Sigmoid colon (tissue), 7 donors: ENCODE results near the gene KDR. TPM values are rescaled to one million over a fixed set of nuclear protein-coding genes. Genes with fewer than 3 reads are reported as not detected.

Source experiments
- DNase-seq: peaks from one replicate; pipeline ENCODE4 v3.0.0-alpha.2; 2019
- H3K27ac ChIP-seq, 4 donors: fragments of 200-600 bp; sonication (generic); one replicate each; pipeline ENCODE4 v1.5.1; 2016 to 2019; ENCODE audit warnings: mild to moderate bottlenecking in 1 of 4
- H3K27me3 ChIP-seq, 3 donors: fragments of 200-600 bp; sonication (generic); one replicate each; pipeline ENCODE4 v1.5.1; 2019; ENCODE audit warnings: mild to moderate bottlenecking in 1 of 3
- H3K36me3 ChIP-seq, 4 donors: fragments of 200-600 bp; sonication (generic); one replicate each; pipeline ENCODE4 v1.5.1; 2016 to 2019
- H3K4me1 ChIP-seq, 4 donors: fragments of 200-600 bp; sonication (generic); one replicate each; pipeline ENCODE4 v1.5.1; 2017 to 2019
- H3K4me3 ChIP-seq, 4 donors: fragments of 200-600 bp; sonication (generic); one replicate each; pipeline ENCODE4 v1.5.1; 2017 to 2019; ENCODE audit warnings: mild to moderate bottlenecking in 2 of 4, moderate library complexity in 1 of 4
- H3K9me3 ChIP-seq, 4 donors: fragments of 200-600 bp in 3 of 4; sonication (generic) in 3 of 4; one replicate each; pipeline versions ENCODE4 v1.5.1 to v1.6.1; 2013 to 2019
- EP300 ChIP-seq, 4 donors: sonication (generic); formaldehyde crosslinking; IDR thresholded peaks; one replicate each; pipeline ENCODE4 v1.6.1; 2017; ENCODE audit warnings: antibody characterized with exemption in 4 of 4
- POLR2A ChIP-seq, 2 donors: fragments of 450-650 bp; IDR thresholded peaks; one replicate each; pipeline ENCODE4 v1.6.1; 2016; ENCODE audit warnings: antibody characterized with exemption in 2 of 2, mild to moderate bottlenecking in 2 of 2, moderate library complexity in 2 of 2
- POLR2AphosphoS5 ChIP-seq, 4 donors: sonication (generic); formaldehyde crosslinking; IDR thresholded peaks; one replicate each; pipeline ENCODE4 v1.6.1; 2017; ENCODE audit warnings: antibody characterized with exemption in 4 of 4
- WGBS, 2 donors: extraction: QIAGEN DNeasy Blood & Tissue Kit; methylation state at CpG; one replicate each; pipeline ENCODE4 v1.1.7; 2013; 5-methylcytosine and 5-hydroxymethylcytosine counted together
- intact Hi-C: fragments of 100-400 bp; cut with DNase I; formaldehyde crosslinking; loops from one replicate; pipeline ENCODE4 v1.15.1; 2023
- polyA plus RNA-seq, 3 donors: library from polyadenylated mRNA; stranded (reverse); fragments of 200-250 nt; gene quantifications; one replicate each; pipeline ENCODE4 v1.2.3, GENCODE V29; 2013
- total RNA-seq, 4 donors: library from RNA; depleted of rRNA; stranded (reverse); fragments of >200 nt; gene quantifications; one replicate each; pipeline ENCODE4 v1.1.0, GENCODE V29; 2016
- TF ChIP-seq, protein P1 (sequence below), 4 experiments: fragments of 450-650 bp in 3 of 4; fragments of 200-600 bp in 1 of 4; IDR thresholded peaks; one replicate each; pipeline ENCODE4 v1.5.1; 2016 to 2019; ENCODE audit warnings: antibody characterized with exemption in 4 of 4, mild to moderate bottlenecking in 3 of 4, moderate library complexity in 2 of 4
- donor health status: healthy with polysubstance abuse.
- donor health status: Bipolar disorder and iron deficiency.
- donor health status: healthy.

The KDR gene
- total and polyA plus RNA-seq, 7 donors = 0.69 to 14.2 (median 9.9) TPM

DNA sequence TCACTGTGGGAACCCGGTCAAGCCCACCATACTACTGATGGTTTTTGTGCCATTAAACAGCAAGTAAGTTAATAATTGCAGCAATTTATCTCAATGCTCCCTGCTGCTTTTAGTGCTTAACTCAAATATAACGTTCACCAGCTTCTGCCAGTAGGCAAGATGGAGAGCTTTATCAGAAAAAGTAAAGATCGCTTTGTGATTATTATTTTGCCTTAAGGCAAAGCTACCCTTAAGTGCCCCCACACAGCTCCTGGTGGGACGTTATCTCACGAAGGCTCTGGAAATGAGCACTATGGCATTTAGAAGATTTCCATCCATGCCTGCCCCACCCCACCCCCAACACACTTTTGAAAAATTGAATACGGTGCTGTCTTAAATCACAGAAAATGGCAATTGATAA, 59.4 kb downstream of the KDR start:
- intact Hi-C loops = no loop called here
- TF ChIP-seq EP300 (IDR thresholded peaks at IDR 0.05) = no peak
- Histone ChIP-seq H3K4me1 (no peaks in the 10 kb centered on the region), H3K4me3 (no peak overlapping the region), H3K9me3 (peaks cover 0 to 3% (median 0%) of the 10 kb centered on the region in 4 donors), H3K27me3 (no peaks in the 10 kb centered on the region), H3K36me3 (no peaks in the 10 kb centered on the region), H3K27ac (no peak overlapping the region)
- WGBS, 2 donors = 84 to 88% methylated on average over 6 of the region's 6 CpGs
- no peak for DNase-seq

DNA sequence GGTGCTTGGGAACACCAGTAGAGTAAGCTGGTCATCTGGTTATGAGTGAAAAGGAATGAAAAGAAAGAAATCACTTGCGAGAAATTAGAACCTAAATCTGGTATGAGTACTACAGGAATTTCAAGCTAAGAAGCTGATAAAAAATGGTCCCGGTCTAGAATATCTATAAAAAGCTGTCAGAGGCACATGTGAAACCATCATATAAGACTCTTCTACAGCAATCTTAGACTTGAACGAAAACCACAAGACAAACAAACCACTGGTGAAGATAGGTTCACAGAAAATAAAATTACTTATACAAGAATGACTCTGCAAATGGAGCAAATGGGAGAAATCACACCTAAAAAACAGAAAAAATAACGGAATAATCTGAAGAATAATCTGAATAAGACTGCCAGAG, 69.9 kb downstream of the KDR start:
- DNase-seq = no peak
- no peak overlapping the region for H3K4me3 ChIP-seq
- intact Hi-C loops = no loop called here
- no peak overlapping the region for H3K27ac ChIP-seq
- WGBS, 2 donors = 78 to 85% methylated on average over 4 of the region's 4 CpGs
- no peaks in the 10 kb centered on the region for H3K4me1 ChIP-seq
- H3K36me3 ChIP-seq = no peaks in the 10 kb centered on the region
- H3K9me3 ChIP-seq = peaks cover 0 to 2% (median 0%) of the 10 kb centered on the region in 4 donors
- TF ChIP-seq EP300 (IDR thresholded peaks at IDR 0.05) (no peak), POLR2A (IDR thresholded peaks at IDR 0.05) (no peak), POLR2AphosphoS5 (IDR thresholded peaks at IDR 0.05) (no peak)
- TF ChIP-seq, protein P1, sequence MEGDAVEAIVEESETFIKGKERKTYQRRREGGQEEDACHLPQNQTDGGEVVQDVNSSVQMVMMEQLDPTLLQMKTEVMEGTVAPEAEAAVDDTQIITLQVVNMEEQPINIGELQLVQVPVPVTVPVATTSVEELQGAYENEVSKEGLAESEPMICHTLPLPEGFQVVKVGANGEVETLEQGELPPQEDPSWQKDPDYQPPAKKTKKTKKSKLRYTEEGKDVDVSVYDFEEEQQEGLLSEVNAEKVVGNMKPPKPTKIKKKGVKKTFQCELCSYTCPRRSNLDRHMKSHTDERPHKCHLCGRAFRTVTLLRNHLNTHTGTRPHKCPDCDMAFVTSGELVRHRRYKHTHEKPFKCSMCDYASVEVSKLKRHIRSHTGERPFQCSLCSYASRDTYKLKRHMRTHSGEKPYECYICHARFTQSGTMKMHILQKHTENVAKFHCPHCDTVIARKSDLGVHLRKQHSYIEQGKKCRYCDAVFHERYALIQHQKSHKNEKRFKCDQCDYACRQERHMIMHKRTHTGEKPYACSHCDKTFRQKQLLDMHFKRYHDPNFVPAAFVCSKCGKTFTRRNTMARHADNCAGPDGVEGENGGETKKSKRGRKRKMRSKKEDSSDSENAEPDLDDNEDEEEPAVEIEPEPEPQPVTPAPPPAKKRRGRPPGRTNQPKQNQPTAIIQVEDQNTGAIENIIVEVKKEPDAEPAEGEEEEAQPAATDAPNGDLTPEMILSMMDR (IDR thresholded peaks at IDR 0.05) = no peak
- no peaks in the 10 kb centered on the region for H3K27me3 ChIP-seq

DNA sequence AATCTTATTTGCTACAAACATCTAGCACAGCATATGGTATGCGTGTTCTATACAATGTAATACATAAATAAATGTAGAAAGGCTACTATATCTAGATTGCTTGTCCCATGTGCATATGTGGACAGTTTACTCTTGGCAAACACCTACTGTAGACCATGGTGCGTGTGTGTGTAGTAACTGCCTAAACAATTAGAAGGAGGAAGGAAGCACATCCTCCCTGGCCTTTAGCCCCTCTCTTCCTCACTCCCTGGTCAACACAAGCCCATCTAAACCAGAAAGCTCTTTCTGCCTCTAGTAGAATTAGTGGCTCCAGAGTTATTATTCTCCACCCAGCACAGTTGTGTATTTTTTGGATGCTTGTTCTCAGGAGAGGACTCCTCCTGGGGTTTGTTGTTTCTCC, 73.9 kb downstream of the KDR start:
- DNase-seq = no peak
- no peaks in the 10 kb centered on the region for H3K36me3 ChIP-seq
- WGBS, 2 donors = 74 to 80% methylated on average over 2 of the region's 2 CpGs
- intact Hi-C loops = no loop called here
- H3K4me1 ChIP-seq = no peaks in the 10 kb centered on the region
- no peaks in the 10 kb centered on the region for H3K27me3 ChIP-seq
- H3K27ac ChIP-seq = no peak overlapping the region
- TF ChIP-seq POLR2A (IDR thresholded peaks at IDR 0.05) (no peak), EP300 (IDR thresholded peaks at IDR 0.05) (no peak), POLR2AphosphoS5 (IDR thresholded peaks at IDR 0.05) (no peak)
- TF ChIP-seq, protein P1 (IDR thresholded peaks at IDR 0.05) = no peak
- H3K9me3 ChIP-seq = peaks cover 0 to 4% (median 1%) of the 10 kb centered on the region in 4 donors
- H3K4me3 ChIP-seq = no peak overlapping the region

DNA sequence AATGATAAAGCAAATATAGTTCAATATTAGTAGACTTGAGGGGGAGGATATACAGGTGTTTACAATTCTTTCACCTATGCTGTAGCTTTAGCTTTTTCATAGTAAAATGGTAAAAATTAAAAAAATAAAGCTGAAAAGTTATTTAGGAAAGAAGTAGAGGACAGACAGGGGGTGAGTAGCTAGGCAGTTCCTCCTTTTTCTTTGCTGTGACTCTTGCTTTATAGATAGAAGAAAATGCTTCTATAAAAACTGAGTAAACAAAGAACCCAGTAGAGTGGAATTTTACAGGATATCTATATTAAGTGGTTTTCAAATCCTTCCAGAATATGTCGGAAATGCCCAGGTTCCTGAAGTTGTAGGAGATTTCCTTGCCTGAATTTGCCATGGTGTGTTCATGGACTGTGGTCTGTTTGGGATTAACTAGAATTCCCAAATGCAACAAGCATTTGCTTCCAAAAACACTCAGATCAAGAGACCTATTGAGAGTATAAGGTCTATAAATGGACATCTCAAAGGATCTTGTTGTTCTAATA, 74.9 kb downstream of the KDR start:
- TF ChIP-seq POLR2AphosphoS5 (IDR thresholded peaks at IDR 0.05) (no peak), POLR2A (IDR thresholded peaks at IDR 0.05) (no peak), EP300 (IDR thresholded peaks at IDR 0.05) (no peak)
- TF ChIP-seq, protein P1 (IDR thresholded peaks at IDR 0.05) = no peak
- DNase-seq = no peak
- Histone ChIP-seq H3K36me3 (no peaks in the 10 kb centered on the region), H3K4me3 (no peak overlapping the region), H3K9me3 (peaks cover 0 to 4% (median 1%) of the 10 kb centered on the region in 4 donors), H3K27ac (peak overlapping the region in 1 of 4 donors; percentile 6), H3K27me3 (no peaks in the 10 kb centered on the region), H3K4me1 (no peaks in the 10 kb centered on the region)
- WGBS, 2 donors = 65 to 68% methylated on average over 1 of the region's 1 CpG
- intact Hi-C loops = no loop called here

DNA sequence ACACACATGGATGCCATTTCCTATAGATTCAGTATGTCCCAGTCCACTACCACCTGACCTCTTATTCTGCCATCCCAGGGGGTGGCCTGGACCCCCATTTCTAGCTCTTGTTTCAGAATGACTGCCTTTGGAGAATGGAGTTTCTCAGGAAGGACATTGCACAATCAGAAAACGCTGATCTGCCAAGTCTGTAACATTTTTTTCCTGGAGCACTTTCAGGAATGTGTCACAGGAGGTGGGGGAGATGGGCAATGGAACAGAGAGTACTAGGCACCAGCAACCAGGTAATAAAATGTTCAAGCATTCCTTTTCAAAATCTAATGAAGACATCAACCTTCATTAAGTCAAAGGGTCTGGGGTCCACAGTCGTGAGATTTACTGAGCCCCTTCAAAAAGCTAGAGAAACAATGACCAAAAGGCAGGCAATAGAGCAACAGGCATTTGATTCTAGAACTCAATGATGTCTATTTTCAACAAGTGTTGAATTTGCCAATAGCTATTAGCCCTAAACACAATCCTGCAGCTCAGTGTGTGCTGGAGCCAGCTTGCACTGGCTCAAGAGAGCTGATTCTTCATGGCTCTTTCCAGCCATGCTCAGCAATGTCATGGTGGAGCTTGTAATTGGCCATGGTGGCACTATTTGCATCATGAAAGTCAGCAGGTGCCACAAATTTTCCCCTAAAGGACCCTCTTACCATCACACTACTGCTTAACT, 87.1 kb downstream of the KDR start:
- H3K4me3 ChIP-seq = no peak overlapping the region
- no peak for DNase-seq

More for the DNA sequence above, 87.1 kb downstream of the KDR start:
- Histone ChIP-seq H3K36me3 (no peaks in the 10 kb centered on the region), H3K27me3 (no peaks in the 10 kb centered on the region), H3K9me3 (no peaks in the 10 kb centered on the region), H3K4me1 (peaks cover 0 to 14% (median 3%) of the 10 kb centered on the region in 4 donors), H3K27ac (peak overlapping the region in 2 of 4 donors; percentile 15 to 85)
- 42 to 49% methylated on average over 2 of the region's 2 CpGs for WGBS, 2 donors
- peak in 2 of 4 donors; percentile 22 to 60 for TF ChIP-seq POLR2AphosphoS5 (IDR thresholded peaks at IDR 0.05)
- TF ChIP-seq, protein P1 (IDR thresholded peaks at IDR 0.05) = no peak
- TF ChIP-seq EP300 (IDR thresholded peaks at IDR 0.05) = peak in 1 of 4 donors; percentile 30
- intact Hi-C loops = no loop called here
